ENCODE data around the gene TRAPPC12.

- TF ChIP-seq CTCF (IDR thresholded peaks at IDR 0.05; ENCODE audit: low read depth, low read length, poor library complexity, severe bottlenecking) (no peak), EZH2phosphoT487 (IDR thresholded peaks at IDR 0.05; ENCODE audit: borderline replicate concordance, low read length) (no peak)
Measured at GRCh38 chr2:3480352-3481010, 101.0 kb downstream of the TRAPPC12 start.
